Gastrocnemius medialis (tissue), 4 donors: ENCODE data around the gene EYS. TPM values are rescaled to one million over a fixed set of nuclear protein-coding genes. Genes with fewer than 3 reads are reported as not detected.
"Not testable (repeated sequence)": the region's sequence is repeated elsewhere in the genome, so short reads cannot be mapped to it uniquely, and the experiment has no call there.

Experiments
- ATAC-seq, 2 donors: fragments of 150-250 bp; one replicate each; pipeline ENCODE4 v1.9.1; 2016
- DNase-seq, 2 donors: peaks; one replicate each; pipeline ENCODE4 v3.0.0-alpha.2; 2019
- H3K27ac ChIP-seq, 4 donors: fragments of 200-600 bp; sonication (generic); 1 replicate in 1 of 4; 2 replicates in 3 of 4; pipeline ENCODE4 v1.5.1; 2016 to 2018; ENCODE audit warnings: mild to moderate bottlenecking in 2 of 4, moderate library complexity in 1 of 4
- H3K27me3 ChIP-seq, 3 donors: fragments of 200-600 bp; sonication (generic) in 2 of 3; 1 replicate in 1 of 3; 2 replicates in 2 of 3; pipeline versions ENCODE4 v1.5.1 to v1.6.0; 2016 to 2019; ENCODE audit warnings: mild to moderate bottlenecking in 1 of 3, moderate library complexity in 1 of 3
- H3K36me3 ChIP-seq, 2 donors: fragments of 200-600 bp; sonication (generic) in 1 of 2; one replicate each; pipeline ENCODE4 v1.5.1; 2017 to 2018
- H3K4me1 ChIP-seq, 2 donors: fragments of 200-600 bp; sonication (generic) in 1 of 2; one replicate each; pipeline ENCODE4 v1.5.1; 2016 to 2017; ENCODE audit warnings: mild to moderate bottlenecking in 2 of 2
- H3K4me3 ChIP-seq, 4 donors: fragments of 200-600 bp; sonication (generic) in 3 of 4; 1 replicate in 1 of 4; 2 replicates in 3 of 4; pipeline ENCODE4 v1.5.1; 2016 to 2019; ENCODE audit warnings: mild to moderate bottlenecking in 2 of 4
- H3K9me3 ChIP-seq, 3 donors: fragments of 200-600 bp; sonication (generic) in 2 of 3; 1 replicate in 1 of 3; 2 replicates in 2 of 3; pipeline ENCODE4 v1.5.1; 2016 to 2019
- CTCF ChIP-seq, 5 experiments: fragments of 450-650 bp in 3 of 5; fragments of 200-600 bp in 2 of 5; sonication (generic) in 2 of 5; IDR thresholded peaks in 4 of 5; conservative IDR thresholded peaks in 1 of 5; 1 replicate in 4 of 5; 2 replicates in 1 of 5; pipeline ENCODE4 v1.5.1; 2016 to 2019; ENCODE audit warnings: antibody characterized with exemption in 5 of 5, mild to moderate bottlenecking in 3 of 5, moderate library complexity in 3 of 5
- POLR2A ChIP-seq, 2 donors: fragments of 450-650 bp; IDR thresholded peaks; one replicate each; pipeline ENCODE4 v1.6.1; 2017; ENCODE audit warnings: antibody characterized with exemption in 2 of 2, mild to moderate bottlenecking in 2 of 2, moderate library complexity in 2 of 2
- in situ Hi-C, 4 donors: fragments of 200-750 bp; cut with MboI; loops; one replicate each; pipeline versions ENCODE4 v1.15.0 to v1.8.0; 2017; ENCODE audit warnings: low sequenced_read_pairs in 4 of 4
- intact Hi-C: fragments of 100-400 bp; cut with DNase I; formaldehyde crosslinking; loops from one replicate; pipeline ENCODE4 v1.15.1; 2023; ENCODE audit warnings: low total_unique reads
- total RNA-seq, 4 donors: library from RNA; depleted of rRNA; stranded (reverse); fragments of >200 nt; gene quantifications; one replicate each; pipeline versions ENCODE4 v1.1.0 to v1.2.3, GENCODE V29; 2016

The EYS gene
- total RNA-seq, 4 donors from 2014 or later: 0.20 TPM; not detected in 3

GRCh38 chr6:64459411-64459944 lies 1247.5 kb downstream of the EYS start:
- H3K4me3 ChIP-seq: no peak overlapping the region
- no peaks in the 10 kb centered on the region for H3K36me3 ChIP-seq
- no peaks in the 10 kb centered on the region for H3K9me3 ChIP-seq
- no peaks in the 10 kb centered on the region for H3K27me3 ChIP-seq
- DNase-seq: no peak
- intact Hi-C loops (no loop called here), in situ Hi-C loops (no loop called here)
- TF ChIP-seq CTCF (IDR thresholded peaks at IDR 0.05 in 4 of 5, conservative IDR thresholded peaks at IDR 0.05 in 1 of 5): no peak
- no peak for TF ChIP-seq POLR2A (IDR thresholded peaks at IDR 0.05)
- H3K4me1 ChIP-seq: no peaks in the 10 kb centered on the region
- no peak overlapping the region for H3K27ac ChIP-seq
- no peak for ATAC-seq

GRCh38 chr6:64448101-64448500 lies 1258.9 kb downstream of the EYS start:
- H3K4me1 ChIP-seq, H3K4me3 ChIP-seq, H3K27ac ChIP-seq, H3K9me3 ChIP-seq, in situ Hi-C loops, intact Hi-C loops, DNase-seq, ATAC-seq, H3K27me3 ChIP-seq, H3K36me3 ChIP-seq: not testable (repeated sequence)

GRCh38 chr6:64445038-64445437 lies 1262.0 kb downstream of the EYS start:
- intact Hi-C loops (no loop called here), in situ Hi-C loops (no loop called here)
- Histone ChIP-seq H3K27ac (no peak overlapping the region), H3K4me1 (no peaks in the 10 kb centered on the region), H3K9me3 (no peaks in the 10 kb centered on the region), H3K36me3 (no peaks in the 10 kb centered on the region), H3K27me3 (no peaks in the 10 kb centered on the region), H3K4me3 (no peak overlapping the region)
- ATAC-seq: no peak
- no peak for TF ChIP-seq CTCF (IDR thresholded peaks at IDR 0.05 in 4 of 5, conservative IDR thresholded peaks at IDR 0.05 in 1 of 5)
- no peak for TF ChIP-seq POLR2A (IDR thresholded peaks at IDR 0.05)
- DNase-seq: no peak

- no peak overlapping the region for H3K27ac ChIP-seq
- TF ChIP-seq POLR2A (IDR thresholded peaks at IDR 0.05) (no peak), CTCF (IDR thresholded peaks at IDR 0.05 in 4 of 5, conservative IDR thresholded peaks at IDR 0.05 in 1 of 5) (no peak)
- H3K36me3 ChIP-seq: no peaks in the 10 kb centered on the region
- ATAC-seq (no peak), DNase-seq (no peak)
- no peaks in the 10 kb centered on the region for H3K9me3 ChIP-seq
- in situ Hi-C loops (no loop called here), intact Hi-C loops (no loop called here)
- H3K4me3 ChIP-seq: no peak overlapping the region
- H3K4me1 ChIP-seq: no peaks in the 10 kb centered on the region
- H3K27me3 ChIP-seq: no peaks in the 10 kb centered on the region
These were observed 1267.8 kb downstream of the EYS start for GRCh38 chr6:64439274-64439673.

- DNase-seq (no peak), ATAC-seq (no peak)
- H3K36me3 ChIP-seq: no peaks in the 10 kb centered on the region
- H3K9me3 ChIP-seq: no peaks in the 10 kb centered on the region
- TF ChIP-seq CTCF (IDR thresholded peaks at IDR 0.05 in 4 of 5, conservative IDR thresholded peaks at IDR 0.05 in 1 of 5) (no peak), POLR2A (IDR thresholded peaks at IDR 0.05) (no peak)
- no peak overlapping the region for H3K4me3 ChIP-seq
- intact Hi-C loops: no loop called here
- no peaks in the 10 kb centered on the region for H3K4me1 ChIP-seq
- no peak overlapping the region for H3K27ac ChIP-seq
- H3K27me3 ChIP-seq: no peaks in the 10 kb centered on the region
- in situ Hi-C loops: no loop called here
These were observed 1269.0 kb downstream of the EYS start for GRCh38 chr6:64437996-64438395.
